ENCODE measurements around the gene PSMC3. TPM values are rescaled to one million over a fixed set of nuclear protein-coding genes. Genes with fewer than 3 reads are reported as not detected.

Gene PSMC3
- total RNA-seq, 3 donors from 2014 or later (not counting 1 experiment from before 2014, with no cell fraction given): 74.0 to 85.9 (median 77.7) TPM

DNA sequence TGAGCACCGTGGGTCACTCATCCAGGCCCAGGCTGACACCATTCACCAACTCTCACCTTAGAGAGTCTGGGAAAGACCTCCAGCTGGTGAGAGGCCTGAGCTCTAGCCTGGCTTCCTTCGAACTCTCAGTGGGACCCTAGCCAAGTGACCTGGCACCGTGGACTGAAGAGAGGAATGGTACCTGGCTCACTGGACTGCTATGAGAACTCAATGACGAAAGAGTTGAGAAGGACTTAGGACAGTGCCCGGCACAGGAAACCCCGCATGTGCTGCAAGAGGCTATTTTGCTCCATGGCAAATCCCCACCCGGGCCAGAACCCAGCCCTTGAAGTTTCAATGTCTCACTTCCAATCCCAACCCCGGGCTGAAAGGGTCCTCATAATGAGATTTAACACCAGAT lies 23.3 kb upstream of the PSMC3 start:
- Histone ChIP-seq H3K9me3 (ENCODE audit: control insufficient read depth, insufficient read depth, low read length) (no peaks in the 10 kb centered on the region), H3K4me1 (ENCODE audit: control insufficient read depth, insufficient read depth, low read length) (peaks cover 4% of the 10 kb centered on the region), H3K27me3 (ENCODE audit: control insufficient read depth, insufficient read depth, low read length) (no peaks in the 10 kb centered on the region), H3K27ac (ENCODE audit: low read length) (no peak overlapping the region), H3K4me3 (ENCODE audit: low read length) (no peak overlapping the region), H3K36me3 (ENCODE audit: control insufficient read depth, insufficient read depth, low read length) (no peaks in the 10 kb centered on the region)
- intact Hi-C loops (cut with micrococcal nuclease): no loop called here
- ATAC-seq: no peak
- 86% methylated on average over 8 of the region's 8 CpGs for WGBS (ENCODE audit: insufficient coverage)
- Mint-ChIP-seq H3K27ac (no peak overlapping the region), H3K9me3 (no peaks in the 10 kb centered on the region), H3K4me1 (peaks cover 5 to 10% of the 10 kb centered on the region in 2 donors), H3K4me3 (no peak overlapping the region), H3K36me3 (no peaks in the 10 kb centered on the region), H3K27me3 (ENCODE audit: low read depth in 2 of 2) (no peaks in the 10 kb centered on the region)
- DNase-seq: no peak
- TF ChIP-seq, protein P1, sequence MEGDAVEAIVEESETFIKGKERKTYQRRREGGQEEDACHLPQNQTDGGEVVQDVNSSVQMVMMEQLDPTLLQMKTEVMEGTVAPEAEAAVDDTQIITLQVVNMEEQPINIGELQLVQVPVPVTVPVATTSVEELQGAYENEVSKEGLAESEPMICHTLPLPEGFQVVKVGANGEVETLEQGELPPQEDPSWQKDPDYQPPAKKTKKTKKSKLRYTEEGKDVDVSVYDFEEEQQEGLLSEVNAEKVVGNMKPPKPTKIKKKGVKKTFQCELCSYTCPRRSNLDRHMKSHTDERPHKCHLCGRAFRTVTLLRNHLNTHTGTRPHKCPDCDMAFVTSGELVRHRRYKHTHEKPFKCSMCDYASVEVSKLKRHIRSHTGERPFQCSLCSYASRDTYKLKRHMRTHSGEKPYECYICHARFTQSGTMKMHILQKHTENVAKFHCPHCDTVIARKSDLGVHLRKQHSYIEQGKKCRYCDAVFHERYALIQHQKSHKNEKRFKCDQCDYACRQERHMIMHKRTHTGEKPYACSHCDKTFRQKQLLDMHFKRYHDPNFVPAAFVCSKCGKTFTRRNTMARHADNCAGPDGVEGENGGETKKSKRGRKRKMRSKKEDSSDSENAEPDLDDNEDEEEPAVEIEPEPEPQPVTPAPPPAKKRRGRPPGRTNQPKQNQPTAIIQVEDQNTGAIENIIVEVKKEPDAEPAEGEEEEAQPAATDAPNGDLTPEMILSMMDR (IDR thresholded peaks at IDR 0.05): no peak

DNA sequence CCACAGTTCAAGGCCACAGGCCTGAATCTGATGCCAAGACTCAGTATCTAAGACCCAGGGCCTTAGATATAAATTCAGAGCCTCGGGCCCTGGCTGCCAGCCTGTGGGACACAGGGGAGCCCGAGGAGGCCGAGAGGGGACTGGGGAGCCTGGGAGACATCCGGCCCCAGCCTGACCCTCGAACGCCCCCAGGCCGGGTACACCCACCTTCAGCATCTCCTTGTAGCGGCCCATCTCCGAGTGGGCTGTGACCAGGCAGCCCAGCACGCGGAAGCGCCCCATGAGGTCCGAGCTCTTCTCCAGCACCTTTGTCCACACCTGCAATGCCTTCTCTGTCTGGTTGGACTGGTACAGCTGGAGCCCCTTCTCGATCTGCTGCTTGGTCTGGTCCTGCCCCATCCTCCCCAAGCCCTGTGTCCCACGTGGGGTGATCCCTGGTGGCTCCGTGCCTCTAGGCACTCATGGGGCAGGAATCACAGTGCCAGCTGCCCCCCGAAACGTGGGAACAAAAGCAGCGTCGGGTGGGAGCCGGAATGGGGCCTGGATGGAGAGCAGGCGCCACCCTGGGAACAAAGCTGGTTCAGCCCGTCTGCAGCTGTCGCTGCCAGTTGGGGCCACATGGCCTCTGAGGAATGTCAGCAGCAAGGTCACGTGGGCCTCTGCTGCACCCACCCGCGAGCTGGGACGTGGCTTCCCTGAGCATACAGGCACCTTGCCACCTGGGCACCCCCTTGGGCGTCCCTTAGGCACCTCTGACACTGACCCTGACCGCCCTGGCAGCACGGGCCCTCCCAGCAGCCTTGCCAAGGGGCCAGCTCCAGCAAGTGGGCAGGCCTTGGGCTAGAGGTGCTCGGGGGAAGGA lies 22.6 kb upstream of the PSMC3 start, which contains the start of gene RAPSN:
Gene RAPSN, minus strand, starts transcription at position 571 of the 862 bp plus-strand sequence. Its CDS starts 172 bp downstream, at position 399.
- no peaks in the 10 kb centered on the region for H3K36me3 ChIP-seq (ENCODE audit: control insufficient read depth, insufficient read depth, low read length)
- H3K4me1 Mint-ChIP-seq: peaks cover under 1 to 6% of the 10 kb centered on the region in 2 donors
- DNase-seq (no peak), ATAC-seq (no peak)
- H3K27me3 ChIP-seq (ENCODE audit: control insufficient read depth, insufficient read depth, low read length): no peaks in the 10 kb centered on the region
- H3K4me3 Mint-ChIP-seq: no peak within 1 kb of the TSS
- intact Hi-C loops (cut with micrococcal nuclease): no loop called here
- TF ChIP-seq, protein P1 (IDR thresholded peaks at IDR 0.05): no peak
- H3K27ac ChIP-seq (ENCODE audit: low read length): no peak within 1 kb of the TSS
- no peaks in the 10 kb centered on the region for H3K36me3 Mint-ChIP-seq
- no peaks in the 10 kb centered on the region for H3K27me3 Mint-ChIP-seq (ENCODE audit: low read depth in 2 of 2)
- no peak within 1 kb of the TSS for H3K27ac Mint-ChIP-seq
- H3K9me3 ChIP-seq (ENCODE audit: control insufficient read depth, insufficient read depth, low read length): no peaks in the 10 kb centered on the region
- no peak within 1 kb of the TSS for H3K4me3 ChIP-seq (ENCODE audit: low read length)
- no peaks in the 10 kb centered on the region for H3K4me1 ChIP-seq (ENCODE audit: control insufficient read depth, insufficient read depth, low read length)
- 95% methylated on average over 32 of the region's 32 CpGs for WGBS (ENCODE audit: insufficient coverage)
- H3K9me3 Mint-ChIP-seq: no peaks in the 10 kb centered on the region

DNA sequence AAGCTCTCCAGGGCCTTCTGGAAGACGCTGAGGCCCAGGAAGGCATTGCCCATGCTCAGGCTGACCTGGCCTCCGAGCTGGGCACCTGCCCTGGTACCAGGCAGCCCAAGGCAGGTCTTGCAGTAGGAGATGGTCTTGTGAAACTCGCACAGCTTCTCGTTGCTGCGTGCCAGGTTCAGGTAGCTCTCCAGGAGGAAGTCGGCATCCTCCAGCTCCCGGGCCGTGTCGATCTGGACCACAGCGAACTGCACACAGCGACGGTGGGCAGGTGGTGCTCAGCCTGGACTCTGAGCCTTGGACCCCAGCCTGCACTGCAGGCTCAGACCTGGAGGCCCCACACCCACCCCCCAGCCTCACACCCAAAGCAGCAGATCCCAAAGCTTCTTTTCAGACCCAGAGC lies 21.7 kb upstream of the PSMC3 start:
- WGBS (ENCODE audit: insufficient coverage): 92% methylated on average over 12 of the region's 12 CpGs
- intact Hi-C loops (cut with micrococcal nuclease): no loop called here
- H3K4me3 Mint-ChIP-seq: no peak overlapping the region
- H3K27ac ChIP-seq (ENCODE audit: low read length): no peak overlapping the region
- H3K27ac Mint-ChIP-seq: no peak overlapping the region
- H3K9me3 Mint-ChIP-seq: no peaks in the 10 kb centered on the region
- H3K27me3 Mint-ChIP-seq (ENCODE audit: low read depth in 2 of 2): no peaks in the 10 kb centered on the region
- no peaks in the 10 kb centered on the region for H3K27me3 ChIP-seq (ENCODE audit: control insufficient read depth, insufficient read depth, low read length)
- TF ChIP-seq, protein P1 (IDR thresholded peaks at IDR 0.05): no peak
- H3K9me3 ChIP-seq (ENCODE audit: control insufficient read depth, insufficient read depth, low read length): no peaks in the 10 kb centered on the region
- H3K4me1 ChIP-seq (ENCODE audit: control insufficient read depth, insufficient read depth, low read length): no peaks in the 10 kb centered on the region
- H3K4me1 Mint-ChIP-seq: peaks cover 0 to 6% of the 10 kb centered on the region in 2 donors
- H3K4me3 ChIP-seq (ENCODE audit: low read length): no peak overlapping the region
- ATAC-seq (no peak), DNase-seq (no peak)
- H3K36me3 ChIP-seq (ENCODE audit: control insufficient read depth, insufficient read depth, low read length): no peaks in the 10 kb centered on the region
- no peaks in the 10 kb centered on the region for H3K36me3 Mint-ChIP-seq

All from natural killer cell (primary cell).